Calu3 (cell line): ENCODE results near the gene GSTO1. TPM values are rescaled to one million over a fixed set of nuclear protein-coding genes. Genes with fewer than 3 reads are reported as not detected.

Source experiments
- BruUV-seq: library from RNA; stranded (reverse); fragments of 400-500 nt; replicated peaks from 2 replicates; lab custom pipeline; 2021; lab: Mats Ljungman, UMichigan
- CTCF ChIA-PET: fragments of 300-600 bp; sonication (Branson Sonifier 250); formaldehyde crosslinking; loops from one replicate; lab custom pipeline; 2022; ENCODE audit warnings: antibody characterized with exemption; lab: Charles Lee
- DNase-seq: peaks from one replicate; pipeline ENCODE4 v3.0.0; 2022
- H3K27ac Mint-ChIP-seq: one replicate; pipeline ENCODE4 v1.8.0; 2022; ENCODE audit warnings: mixed read lengths; ENCODE audit not compliant: unreplicated experiment
- H3K27me3 Mint-ChIP-seq: one replicate; pipeline ENCODE4 v1.8.0; 2022; ENCODE audit warnings: mixed read lengths; ENCODE audit not compliant: unreplicated experiment
- H3K36me3 Mint-ChIP-seq: one replicate; pipeline ENCODE4 v1.8.0; 2022; ENCODE audit warnings: mild to moderate bottlenecking, moderate library complexity, mixed read lengths; ENCODE audit not compliant: insufficient read depth, unreplicated experiment
- H3K4me1 Mint-ChIP-seq: one replicate; pipeline ENCODE4 v1.8.0; 2022; ENCODE audit warnings: mild to moderate bottlenecking, low read depth, mixed read lengths; ENCODE audit not compliant: unreplicated experiment
- H3K4me3 Mint-ChIP-seq: one replicate; pipeline ENCODE4 v1.8.0; 2022; ENCODE audit warnings: mild to moderate bottlenecking, low read depth, moderate library complexity, mixed read lengths; ENCODE audit not compliant: unreplicated experiment
- H3K9me3 Mint-ChIP-seq: one replicate; pipeline ENCODE4 v1.8.0; 2022; ENCODE audit warnings: low read depth, mixed read lengths; ENCODE audit not compliant: unreplicated experiment
- intact Hi-C: fragments of 100-400 bp; cut with micrococcal nuclease; formaldehyde crosslinking; loops from one replicate; pipeline ENCODE4 v1.10.0; 2022; ENCODE audit not compliant: unreplicated experiment
- total RNA-seq: library from RNA; stranded (reverse); gene quantifications from 2 replicates; pipeline ENCODE4 v1.2.3, GENCODE V29; 2022
- TF ChIP-seq, protein P1 (sequence below): fragments of 200-600 bp; IDR thresholded peaks from one replicate; pipeline ENCODE4 v1.8.0; 2022; ENCODE audit warnings: antibody characterized with exemption; ENCODE audit not compliant: unreplicated experiment

GSTO1 gene
- total RNA-seq, 1 experiment from 2014 or later = 61.5 TPM

DNA sequence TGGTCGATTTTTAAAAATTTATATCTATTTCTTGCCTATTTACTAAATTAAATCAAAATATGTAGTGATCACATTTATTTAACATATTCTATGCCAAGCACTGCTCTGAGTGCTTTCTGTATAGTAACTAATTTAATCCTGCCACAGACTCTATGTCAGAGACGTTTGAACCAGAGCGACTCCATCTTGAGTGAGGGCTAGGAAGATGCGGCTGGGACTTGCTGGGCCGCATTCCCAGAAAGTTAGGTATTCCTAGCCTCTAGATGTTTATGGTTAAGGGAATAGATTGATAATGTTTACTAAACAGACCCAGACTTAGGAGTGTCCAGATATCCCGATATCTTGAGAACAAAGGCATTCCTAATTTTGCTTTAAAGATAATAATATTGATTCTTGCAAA lies 3.2 kb upstream of the GSTO1 start:
- CTCF ChIA-PET = no interaction called here
- Mint-ChIP-seq H3K36me3 (peaks cover 22% of the 10 kb centered on the region), H3K4me1 (peaks cover 13% of the 10 kb centered on the region), H3K27ac (no peak overlapping the region), H3K27me3 (no peaks in the 10 kb centered on the region), H3K9me3 (no peaks in the 10 kb centered on the region), H3K4me3 (no peak overlapping the region)
- TF ChIP-seq, protein P1, sequence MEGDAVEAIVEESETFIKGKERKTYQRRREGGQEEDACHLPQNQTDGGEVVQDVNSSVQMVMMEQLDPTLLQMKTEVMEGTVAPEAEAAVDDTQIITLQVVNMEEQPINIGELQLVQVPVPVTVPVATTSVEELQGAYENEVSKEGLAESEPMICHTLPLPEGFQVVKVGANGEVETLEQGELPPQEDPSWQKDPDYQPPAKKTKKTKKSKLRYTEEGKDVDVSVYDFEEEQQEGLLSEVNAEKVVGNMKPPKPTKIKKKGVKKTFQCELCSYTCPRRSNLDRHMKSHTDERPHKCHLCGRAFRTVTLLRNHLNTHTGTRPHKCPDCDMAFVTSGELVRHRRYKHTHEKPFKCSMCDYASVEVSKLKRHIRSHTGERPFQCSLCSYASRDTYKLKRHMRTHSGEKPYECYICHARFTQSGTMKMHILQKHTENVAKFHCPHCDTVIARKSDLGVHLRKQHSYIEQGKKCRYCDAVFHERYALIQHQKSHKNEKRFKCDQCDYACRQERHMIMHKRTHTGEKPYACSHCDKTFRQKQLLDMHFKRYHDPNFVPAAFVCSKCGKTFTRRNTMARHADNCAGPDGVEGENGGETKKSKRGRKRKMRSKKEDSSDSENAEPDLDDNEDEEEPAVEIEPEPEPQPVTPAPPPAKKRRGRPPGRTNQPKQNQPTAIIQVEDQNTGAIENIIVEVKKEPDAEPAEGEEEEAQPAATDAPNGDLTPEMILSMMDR = no peak
- DNase-seq = no peak
- intact Hi-C loops = no loop called here
- BruUV-seq = no TSS peak

DNA sequence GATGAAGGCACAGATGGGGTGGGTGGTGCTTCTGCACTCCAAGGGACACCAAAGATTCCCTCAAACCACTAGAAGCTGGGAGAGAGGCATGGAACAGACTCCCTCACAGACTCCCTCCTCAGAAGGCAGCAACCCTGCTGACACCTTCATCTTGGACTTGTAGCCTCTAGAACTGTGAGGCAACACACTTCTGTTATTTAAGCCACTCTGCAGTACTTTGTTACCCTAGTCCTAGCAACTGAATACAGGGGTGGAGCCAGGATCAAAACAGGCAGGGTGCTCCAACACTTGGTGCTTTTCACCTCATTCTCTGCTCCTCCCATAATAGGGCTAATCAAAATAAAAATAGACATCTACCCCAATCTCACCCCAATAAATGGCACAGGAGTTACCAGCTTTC lies 2.3 kb upstream of the GSTO1 start:
- Mint-ChIP-seq H3K9me3 (no peaks in the 10 kb centered on the region), H3K4me3 (no peak overlapping the region), H3K36me3 (peaks cover 27% of the 10 kb centered on the region), H3K27me3 (no peaks in the 10 kb centered on the region), H3K4me1 (peaks cover 13% of the 10 kb centered on the region), H3K27ac (no peak overlapping the region)
- intact Hi-C loops = no loop called here
- BruUV-seq = no TSS peak
- no peak for DNase-seq
- TF ChIP-seq, protein P1 = no peak
- CTCF ChIA-PET = no interaction called here

DNA sequence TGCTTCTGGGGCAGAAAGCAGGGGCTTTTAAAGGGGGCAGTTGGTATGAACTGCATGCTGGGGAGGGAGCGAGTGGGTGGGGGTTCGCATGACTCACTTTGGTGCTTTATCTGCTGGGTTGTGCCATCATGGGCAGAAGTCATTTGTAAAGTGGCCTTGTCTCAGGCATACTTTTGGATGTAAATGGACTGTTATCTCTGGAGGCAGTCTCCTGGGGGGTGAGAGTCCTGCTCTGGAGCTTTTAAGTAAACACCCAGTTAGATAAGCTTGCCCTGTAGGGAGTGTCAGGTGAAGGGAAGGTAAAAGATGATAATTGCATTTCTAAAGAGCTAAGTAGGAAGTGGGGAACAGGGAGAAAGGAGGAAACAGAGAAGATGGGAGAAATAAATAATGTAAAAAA lies 1.6 kb upstream of the GSTO1 start:
- Mint-ChIP-seq H3K27me3 (no peaks in the 10 kb centered on the region), H3K9me3 (no peaks in the 10 kb centered on the region), H3K4me1 (peaks cover 13% of the 10 kb centered on the region), H3K4me3 (peak overlapping the region; percentile 84), H3K36me3 (peaks cover 30% of the 10 kb centered on the region), H3K27ac (no peak overlapping the region)
- intact Hi-C loops = no loop called here
- CTCF ChIA-PET = no interaction called here
- DNase-seq = no peak
- TF ChIP-seq, protein P1 = no peak
- BruUV-seq = no TSS peak

DNA sequence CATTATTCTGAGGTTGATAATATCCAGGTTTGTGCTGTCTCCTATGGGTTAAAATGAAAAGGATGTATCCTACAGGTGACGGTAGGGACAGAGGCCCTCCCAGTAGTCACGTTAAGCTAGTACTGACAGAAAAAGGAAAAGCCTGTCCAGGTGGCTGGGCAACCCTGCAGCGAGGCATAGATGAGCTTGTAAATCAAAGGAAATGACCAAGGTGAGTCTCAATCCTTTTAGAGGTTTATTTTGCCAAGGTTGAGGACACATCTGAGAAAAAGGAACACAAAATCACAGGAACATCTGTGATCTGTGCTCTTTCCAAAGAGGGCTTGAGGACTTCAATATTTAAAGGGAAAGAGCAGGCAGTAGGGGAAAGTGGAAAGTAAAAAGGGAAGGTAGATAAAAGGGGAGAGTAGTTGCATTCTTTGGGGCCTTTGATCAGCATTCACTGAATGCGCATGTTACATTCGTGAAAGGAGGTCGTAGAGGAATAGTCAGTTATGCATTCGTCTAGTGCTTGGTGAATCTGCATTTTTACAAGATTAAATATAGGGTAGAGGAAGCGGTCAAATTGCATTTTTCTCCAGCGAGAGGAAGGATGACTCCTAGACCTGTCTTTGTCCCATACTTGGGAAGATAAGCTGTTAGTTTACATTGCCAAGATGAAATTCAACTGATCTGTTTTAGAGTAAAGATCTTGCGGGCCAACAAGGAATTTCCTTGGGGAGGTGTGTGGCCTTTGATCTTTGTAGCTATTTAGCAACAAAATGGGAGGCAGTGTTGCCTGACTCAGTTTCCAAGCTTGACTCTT lies 884 bp upstream of the GSTO1 start:
- Mint-ChIP-seq H3K4me3 (peak overlapping the region; percentile 84), H3K27ac (peak overlapping the region; percentile 4), H3K27me3 (no peaks in the 10 kb centered on the region), H3K4me1 (peaks cover 13% of the 10 kb centered on the region), H3K36me3 (peaks cover 37% of the 10 kb centered on the region), H3K9me3 (no peaks in the 10 kb centered on the region)
- no peak for DNase-seq
- TF ChIP-seq, protein P1 = no peak
- BruUV-seq = no TSS peak
- CTCF ChIA-PET = interaction anchor here (0.7 kb wide), 2 partner anchors 15 to 20 kb away, joined by 3 to 4 read pairs; partner anchors contain the start of gene GSTO2
- intact Hi-C loops = no loop called here
